Keratinocyte (primary cell): ENCODE data around the gene RND3.

ENCODE experiments used
- CTCF ChIP-seq, 3 experiments: IDR thresholded peaks in 1 of 3; conservative IDR thresholded peaks in 1 of 3; optimal IDR thresholded peaks in 1 of 3; 2 replicates in 2 of 3; 3 replicates in 1 of 3; pipeline versions ENCODE3 to v1.5.1; 2011; ENCODE audit warnings: low read length in 3 of 3, mild to moderate bottlenecking in 3 of 3, moderate library complexity in 2 of 3, control low read depth in 1 of 3, inconsistent platforms in 1 of 3; ENCODE audit not compliant: insufficient read depth in 2 of 3; ENCODE audit errors: extremely low read depth in 1 of 3
- EZH2 ChIP-seq: IDR thresholded peaks from one replicate; pipeline ENCODE4 v1.6.1; 2012; ENCODE audit warnings: inconsistent platforms, mild to moderate bottlenecking, low read length, moderate library complexity

GRCh38 chr2:150466741-150467620 is 20.5 kb downstream of the RND3 start:
- no peak for TF ChIP-seq CTCF (optimal IDR thresholded peaks at IDR 0.05 in 1 of 3, IDR thresholded peaks at IDR 0.05 in 1 of 3, conservative IDR thresholded peaks at IDR 0.05 in 1 of 3; ENCODE audit: extremely low read depth in 1 of 3, insufficient read depth in 2 of 3, low read length in 3 of 3)
- TF ChIP-seq EZH2, result no peak
